HuH-7 (cell line): ENCODE results near the gene RSAD2.
"Not testable (repeated sequence)": the region's sequence is repeated elsewhere in the genome, so short reads cannot be mapped to it uniquely, and the experiment has no call there.

ENCODE experiments used
- DNase-seq: peaks from one replicate; pipeline ENCODE4 v3.0.0; 2011; ENCODE audit warnings: low spot score

RSAD2 gene

GRCh38 chr2:6877402-6878304 is at the start of gene RSAD2:
TSS of gene RSAD2 (plus strand) at chr2:6877777. CDS start at chr2:6877801, 24 bp downstream.
- no peak for DNase-seq

GRCh38 chr2:6828299-6828584 is 49.3 kb upstream of the RSAD2 start:
- DNase-seq: peak; percentile 13

GRCh38 chr2:6831229-6831628 is 46.3 kb upstream of the RSAD2 start:
- DNase-seq: no peak

- DNase-seq: no peak
Measured at GRCh38 chr2:6832596-6833299, 44.8 kb upstream of the RSAD2 start.

GRCh38 chr2:6833300-6833604 is 44.3 kb upstream of the RSAD2 start:
- no peak for DNase-seq

GRCh38 chr2:6834163-6834562 is 43.4 kb upstream of the RSAD2 start:
- no peak for DNase-seq

GRCh38 chr2:6835467-6835866 is 42.1 kb upstream of the RSAD2 start:
- DNase-seq: no peak

GRCh38 chr2:6838673-6839319 is 38.8 kb upstream of the RSAD2 start:
- no peak for DNase-seq

GRCh38 chr2:6841537-6842287 is 35.9 kb upstream of the RSAD2 start:
- no peak for DNase-seq

GRCh38 chr2:6845312-6845711 is 32.3 kb upstream of the RSAD2 start:
- DNase-seq: no peak

- no peak for DNase-seq
Measured at GRCh38 chr2:6845903-6846302, 31.7 kb upstream of the RSAD2 start.

- DNase-seq: no peak
Measured at GRCh38 chr2:6846540-6846939, 31.0 kb upstream of the RSAD2 start.

- DNase-seq: no peak
Measured at GRCh38 chr2:6846967-6847681, 30.5 kb upstream of the RSAD2 start.

- no peak for DNase-seq
Measured at GRCh38 chr2:6852195-6852594, 25.4 kb upstream of the RSAD2 start.

GRCh38 chr2:6854416-6854815 is 23.2 kb upstream of the RSAD2 start:
- no peak for DNase-seq

GRCh38 chr2:6855860-6856547 is 21.6 kb upstream of the RSAD2 start:
- DNase-seq: no peak

- DNase-seq: no peak
Measured at GRCh38 chr2:6856548-6856920, 21.0 kb upstream of the RSAD2 start.

GRCh38 chr2:6858466-6859027 is 19.0 kb upstream of the RSAD2 start:
- not testable (repeated sequence) for DNase-seq

- no peak for DNase-seq
Measured at GRCh38 chr2:6860296-6860695, 17.3 kb upstream of the RSAD2 start.

- no peak for DNase-seq
Measured at GRCh38 chr2:6863792-6864191, 13.8 kb upstream of the RSAD2 start.

- DNase-seq: no peak
Measured at GRCh38 chr2:6864231-6864754, 13.3 kb upstream of the RSAD2 start.
